ENCODE measurements around the gene UNC93A.

Gene UNC93A

GRCh38 chr6:167329014-167329413 lies 37.9 kb downstream of the UNC93A start:
- no peak overlapping the region for H2AFZ ChIP-seq (ENCODE audit: low read length, unreplicated experiment)
- H3K4me1 ChIP-seq (ENCODE audit: control insufficient read depth, insufficient read depth, low read length, unreplicated experiment), result no peaks in the 10 kb centered on the region
- H3K79me2 ChIP-seq (ENCODE audit: control insufficient read depth, insufficient read depth, low read length, unreplicated experiment), result no peaks in the 10 kb centered on the region
- H3K4me3 ChIP-seq (ENCODE audit: low read depth, low read length), result no peak overlapping the region
- H3K36me3 ChIP-seq (ENCODE audit: insufficient read depth, low read length), result no peaks in the 10 kb centered on the region
- H3K27ac ChIP-seq (ENCODE audit: low read depth, low read length), result no peak overlapping the region
- H3K27me3 ChIP-seq (ENCODE audit: insufficient read depth, low read length), result no peaks in the 10 kb centered on the region

GRCh38 chr6:167330750-167331149 lies 39.6 kb downstream of the UNC93A start:
- Histone ChIP-seq H3K79me2 (ENCODE audit: control insufficient read depth, insufficient read depth, low read length, unreplicated experiment) (no peaks in the 10 kb centered on the region), H3K36me3 (ENCODE audit: insufficient read depth, low read length) (no peaks in the 10 kb centered on the region), H3K4me1 (ENCODE audit: control insufficient read depth, insufficient read depth, low read length, unreplicated experiment) (no peaks in the 10 kb centered on the region), H3K27me3 (ENCODE audit: insufficient read depth, low read length) (no peaks in the 10 kb centered on the region), H3K4me3 (ENCODE audit: low read depth, low read length) (no peak overlapping the region), H2AFZ (ENCODE audit: low read length, unreplicated experiment) (no peak overlapping the region), H3K27ac (ENCODE audit: low read depth, low read length) (no peak overlapping the region)

- Histone ChIP-seq H3K79me2 (ENCODE audit: control insufficient read depth, insufficient read depth, low read length, unreplicated experiment) (no peaks in the 10 kb centered on the region), H2AFZ (ENCODE audit: low read length, unreplicated experiment) (no peak overlapping the region), H3K36me3 (ENCODE audit: insufficient read depth, low read length) (no peaks in the 10 kb centered on the region), H3K4me3 (ENCODE audit: low read depth, low read length) (no peak overlapping the region), H3K27me3 (ENCODE audit: insufficient read depth, low read length) (no peaks in the 10 kb centered on the region), H3K27ac (ENCODE audit: low read depth, low read length) (no peak overlapping the region), H3K4me1 (ENCODE audit: control insufficient read depth, insufficient read depth, low read length, unreplicated experiment) (no peaks in the 10 kb centered on the region)
Observed at GRCh38 chr6:167331565-167331964, 40.5 kb downstream of the UNC93A start.

GRCh38 chr6:167336844-167337630 lies 45.9 kb downstream of the UNC93A start:
- H3K4me3 ChIP-seq (ENCODE audit: low read depth, low read length), result no peak overlapping the region
- H2AFZ ChIP-seq (ENCODE audit: low read length, unreplicated experiment), result no peak overlapping the region
- H3K4me1 ChIP-seq (ENCODE audit: control insufficient read depth, insufficient read depth, low read length, unreplicated experiment), result no peaks in the 10 kb centered on the region
- H3K79me2 ChIP-seq (ENCODE audit: control insufficient read depth, insufficient read depth, low read length, unreplicated experiment), result no peaks in the 10 kb centered on the region
- no peaks in the 10 kb centered on the region for H3K27me3 ChIP-seq (ENCODE audit: insufficient read depth, low read length)
- H3K27ac ChIP-seq (ENCODE audit: low read depth, low read length), result no peak overlapping the region
- H3K36me3 ChIP-seq (ENCODE audit: insufficient read depth, low read length), result no peaks in the 10 kb centered on the region

- no peak overlapping the region for H3K4me3 ChIP-seq (ENCODE audit: low read depth, low read length)
- no peak overlapping the region for H3K27ac ChIP-seq (ENCODE audit: low read depth, low read length)
- no peaks in the 10 kb centered on the region for H3K4me1 ChIP-seq (ENCODE audit: control insufficient read depth, insufficient read depth, low read length, unreplicated experiment)
- no peaks in the 10 kb centered on the region for H3K36me3 ChIP-seq (ENCODE audit: insufficient read depth, low read length)
- no peaks in the 10 kb centered on the region for H3K79me2 ChIP-seq (ENCODE audit: control insufficient read depth, insufficient read depth, low read length, unreplicated experiment)
- no peak overlapping the region for H2AFZ ChIP-seq (ENCODE audit: low read length, unreplicated experiment)
- H3K27me3 ChIP-seq (ENCODE audit: insufficient read depth, low read length), result no peaks in the 10 kb centered on the region
Observed at GRCh38 chr6:167337675-167338449, 46.7 kb downstream of the UNC93A start.

GRCh38 chr6:167338541-167339117 lies 47.5 kb downstream of the UNC93A start:
- Histone ChIP-seq H3K36me3 (ENCODE audit: insufficient read depth, low read length) (no peaks in the 10 kb centered on the region), H3K4me1 (ENCODE audit: control insufficient read depth, insufficient read depth, low read length, unreplicated experiment) (no peaks in the 10 kb centered on the region), H3K79me2 (ENCODE audit: control insufficient read depth, insufficient read depth, low read length, unreplicated experiment) (no peaks in the 10 kb centered on the region), H3K27ac (ENCODE audit: low read depth, low read length) (no peak overlapping the region), H3K4me3 (ENCODE audit: low read depth, low read length) (no peak overlapping the region), H2AFZ (ENCODE audit: low read length, unreplicated experiment) (no peak overlapping the region), H3K27me3 (ENCODE audit: insufficient read depth, low read length) (no peaks in the 10 kb centered on the region)

- Histone ChIP-seq H3K4me1 (ENCODE audit: control insufficient read depth, insufficient read depth, low read length, unreplicated experiment) (no peaks in the 10 kb centered on the region), H3K4me3 (ENCODE audit: low read depth, low read length) (no peak overlapping the region), H3K79me2 (ENCODE audit: control insufficient read depth, insufficient read depth, low read length, unreplicated experiment) (no peaks in the 10 kb centered on the region), H3K36me3 (ENCODE audit: insufficient read depth, low read length) (no peaks in the 10 kb centered on the region), H2AFZ (ENCODE audit: low read length, unreplicated experiment) (no peak overlapping the region), H3K27me3 (ENCODE audit: insufficient read depth, low read length) (no peaks in the 10 kb centered on the region), H3K27ac (ENCODE audit: low read depth, low read length) (no peak overlapping the region)
Observed at GRCh38 chr6:167341038-167341583, 50.0 kb downstream of the UNC93A start.

GRCh38 chr6:167341665-167342655 lies 50.8 kb downstream of the UNC93A start:
- no peaks in the 10 kb centered on the region for H3K79me2 ChIP-seq (ENCODE audit: control insufficient read depth, insufficient read depth, low read length, unreplicated experiment)
- H2AFZ ChIP-seq (ENCODE audit: low read length, unreplicated experiment), result no peak overlapping the region
- no peaks in the 10 kb centered on the region for H3K27me3 ChIP-seq (ENCODE audit: insufficient read depth, low read length)
- no peak overlapping the region for H3K4me3 ChIP-seq (ENCODE audit: low read depth, low read length)
- H3K36me3 ChIP-seq (ENCODE audit: insufficient read depth, low read length), result no peaks in the 10 kb centered on the region
- H3K27ac ChIP-seq (ENCODE audit: low read depth, low read length), result no peak overlapping the region
- H3K4me1 ChIP-seq (ENCODE audit: control insufficient read depth, insufficient read depth, low read length, unreplicated experiment), result no peaks in the 10 kb centered on the region

- Histone ChIP-seq H3K79me2 (ENCODE audit: control insufficient read depth, insufficient read depth, low read length, unreplicated experiment) (no peaks in the 10 kb centered on the region), H2AFZ (ENCODE audit: low read length, unreplicated experiment) (no peak overlapping the region), H3K36me3 (ENCODE audit: insufficient read depth, low read length) (no peaks in the 10 kb centered on the region), H3K4me3 (ENCODE audit: low read depth, low read length) (no peak overlapping the region), H3K27me3 (ENCODE audit: insufficient read depth, low read length) (no peaks in the 10 kb centered on the region), H3K27ac (ENCODE audit: low read depth, low read length) (no peak overlapping the region), H3K4me1 (ENCODE audit: control insufficient read depth, insufficient read depth, low read length, unreplicated experiment) (no peaks in the 10 kb centered on the region)
Observed at GRCh38 chr6:167342879-167343610, 51.9 kb downstream of the UNC93A start.
